ENCODE data around the gene PARD6G.

Gene PARD6G

GRCh38 chr18:80218341-80219227 is 28.7 kb downstream of the PARD6G start:
- H3K9ac ChIP-seq: no peak overlapping the region
- H3K27ac ChIP-seq: no peak overlapping the region
- no peaks in the 10 kb centered on the region for H3K27me3 ChIP-seq (ENCODE audit: control insufficient read depth, insufficient read depth, low read length)
- no peaks in the 10 kb centered on the region for H3K36me3 ChIP-seq (ENCODE audit: control insufficient read depth, insufficient read depth, low read length)
- no peaks in the 10 kb centered on the region for H3K79me2 ChIP-seq
- H3K9me3 ChIP-seq (ENCODE audit: control insufficient read depth, low read length): no peaks in the 10 kb centered on the region
- H3K4me1 ChIP-seq: no peaks in the 10 kb centered on the region
- no peak overlapping the region for H2AFZ ChIP-seq
- TF ChIP-seq CTCF (IDR thresholded peaks at IDR 0.05): no peak
- no peak overlapping the region for H3K4me2 ChIP-seq (ENCODE audit: low read length)
- H3K4me3 ChIP-seq (ENCODE audit: low read depth, low read length): no peak overlapping the region

GRCh38 chr18:80213182-80213581 is 34.1 kb downstream of the PARD6G start:
- TF ChIP-seq CTCF (IDR thresholded peaks at IDR 0.05): no peak
- Histone ChIP-seq H3K9me3 (ENCODE audit: control insufficient read depth, low read length) (no peaks in the 10 kb centered on the region), H3K9ac (no peak overlapping the region)

GRCh38 chr18:80210312-80211083 is 36.8 kb downstream of the PARD6G start:
- no peaks in the 10 kb centered on the region for H3K4me1 ChIP-seq
- H2AFZ ChIP-seq: no peak overlapping the region
- no peak overlapping the region for H3K4me2 ChIP-seq (ENCODE audit: low read length)
- H3K9ac ChIP-seq: no peak overlapping the region
- no peaks in the 10 kb centered on the region for H3K79me2 ChIP-seq
- H3K27me3 ChIP-seq (ENCODE audit: control insufficient read depth, insufficient read depth, low read length): no peaks in the 10 kb centered on the region
- no peaks in the 10 kb centered on the region for H3K36me3 ChIP-seq (ENCODE audit: control insufficient read depth, insufficient read depth, low read length)
- H3K9me3 ChIP-seq (ENCODE audit: control insufficient read depth, low read length): no peaks in the 10 kb centered on the region
- TF ChIP-seq CTCF (IDR thresholded peaks at IDR 0.05): no peak
- no peak overlapping the region for H3K27ac ChIP-seq
- no peak overlapping the region for H3K4me3 ChIP-seq (ENCODE audit: low read depth, low read length)

More at GRCh38 chr18:80213182-80213581, 34.1 kb downstream of the PARD6G start:
- H3K4me1 ChIP-seq: no peaks in the 10 kb centered on the region
- H3K79me2 ChIP-seq: no peaks in the 10 kb centered on the region
- no peak overlapping the region for H3K4me2 ChIP-seq (ENCODE audit: low read length)
- H3K27ac ChIP-seq: no peak overlapping the region
- no peak overlapping the region for H3K4me3 ChIP-seq (ENCODE audit: low read depth, low read length)
- H3K27me3 ChIP-seq (ENCODE audit: control insufficient read depth, insufficient read depth, low read length): no peaks in the 10 kb centered on the region
- H3K36me3 ChIP-seq (ENCODE audit: control insufficient read depth, insufficient read depth, low read length): no peaks in the 10 kb centered on the region
- H2AFZ ChIP-seq: no peak overlapping the region

DNA sequence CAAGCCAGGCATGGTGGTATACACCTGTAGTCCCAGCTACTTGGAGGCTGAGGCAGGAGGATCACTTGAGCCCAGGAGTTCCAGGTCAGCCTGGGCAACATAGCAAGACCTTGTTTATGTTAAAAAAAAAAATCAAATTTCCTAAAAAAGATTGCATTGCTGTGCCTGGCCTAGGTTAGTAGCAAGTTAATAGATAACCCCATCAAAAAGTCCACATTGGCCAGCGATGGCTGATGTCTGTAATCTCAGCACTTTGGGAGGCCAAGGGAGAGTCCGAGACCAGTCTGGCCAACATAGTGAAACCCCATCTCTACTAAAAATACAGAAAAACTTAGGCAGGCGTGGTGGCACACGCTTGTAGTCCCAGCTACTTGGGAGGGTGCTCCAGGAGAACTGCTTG is 38.7 kb downstream of the PARD6G start:
- no peak for TF ChIP-seq CTCF (IDR thresholded peaks at IDR 0.05)
- Histone ChIP-seq H3K4me3 (ENCODE audit: low read depth, low read length) (no peak overlapping the region), H3K27me3 (ENCODE audit: control insufficient read depth, insufficient read depth, low read length) (no peaks in the 10 kb centered on the region), H3K4me1 (no peaks in the 10 kb centered on the region), H3K36me3 (ENCODE audit: control insufficient read depth, insufficient read depth, low read length) (no peaks in the 10 kb centered on the region), H3K9me3 (ENCODE audit: control insufficient read depth, low read length) (no peaks in the 10 kb centered on the region), H3K27ac (no peak overlapping the region), H3K79me2 (no peaks in the 10 kb centered on the region), H3K4me2 (ENCODE audit: low read length) (no peak overlapping the region), H2AFZ (no peak overlapping the region), H3K9ac (no peak overlapping the region)

Measured in parathyroid adenoma (tissue), 2 donors.